Measurements from ENCODE around the gene MLPH.

GRCh38 chr2:237566401-237567235, 79.6 kb downstream of the MLPH start, which contains the start of gene PRLH:
- TF ChIP-seq CTCF (IDR thresholded peaks at IDR 0.05 in 8 of 11, conservative IDR thresholded peaks at IDR 0.05 in 3 of 11) (no peak), POLR2A (IDR thresholded peaks at IDR 0.05) (no peak)
